Measurements from ENCODE around the gene NR2F6. TPM values are rescaled to one million over a fixed set of nuclear protein-coding genes. Genes with fewer than 3 reads are reported as not detected.
"Not testable (repeated sequence)": the region's sequence is repeated elsewhere in the genome, so short reads cannot be mapped to it uniquely, and the experiment has no call there.

NR2F6 gene
- total RNA-seq, 2 donors from 2014 or later = 151 to 181 TPM

GRCh38 chr19:17200408-17201079 is 45.2 kb downstream of the NR2F6 start:
- DNase-seq = no peak
- ATAC-seq = no peak
- intact Hi-C loops (cut with DNase I, micrococcal nuclease) = loop anchor here in 1 of 2 donors (10.0 kb wide), 1 partner anchor 84 kb away; the partner anchor contains the start of gene ANKLE1

DNA sequence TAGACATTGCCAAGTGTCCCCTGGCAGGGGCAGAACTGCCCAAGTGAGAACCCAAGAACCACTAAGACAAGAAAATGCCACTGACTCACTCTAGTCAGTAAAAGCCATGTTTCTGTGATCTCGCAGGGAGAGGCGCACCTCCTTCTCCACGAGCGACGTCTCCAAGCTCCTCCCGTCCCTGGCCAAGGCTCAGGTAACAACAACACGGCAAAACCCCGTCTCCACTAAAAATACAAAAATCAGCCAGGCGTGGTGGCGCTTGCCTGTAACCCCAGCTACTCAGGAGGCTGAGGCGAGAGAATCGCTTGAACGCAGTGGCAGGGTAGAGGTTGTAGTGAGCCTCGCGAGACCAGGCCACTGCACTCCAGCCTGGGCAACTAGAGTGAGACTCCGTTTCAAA is 48.1 kb downstream of the NR2F6 start:
- ATAC-seq = no peak
- no peak for DNase-seq
- intact Hi-C loops (cut with DNase I, micrococcal nuclease) = no loop called here

DNA sequence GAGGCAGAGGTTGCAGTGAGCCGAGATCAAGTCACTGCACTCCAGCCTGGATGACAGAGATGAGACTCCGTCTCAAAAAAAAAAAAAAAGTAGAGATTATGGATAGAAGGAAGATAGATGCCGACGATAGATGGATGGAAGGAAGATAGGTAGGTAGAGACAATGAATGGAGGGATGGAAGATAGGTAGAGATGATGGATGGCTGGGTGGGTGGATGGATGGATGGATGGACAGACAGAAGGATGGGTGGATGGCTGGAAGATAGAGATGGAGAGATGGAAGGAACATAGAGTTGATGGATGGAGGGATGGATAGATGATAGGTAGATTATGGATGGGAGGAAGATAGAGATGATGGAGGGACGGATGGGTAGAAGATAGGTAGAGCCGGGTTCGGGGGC is 49.1 kb downstream of the NR2F6 start:
- no peak for DNase-seq
- intact Hi-C loops (cut with DNase I, micrococcal nuclease) = no loop called here
- ATAC-seq = no peak

- DNase-seq (no peak), ATAC-seq (no peak)
- intact Hi-C loops (cut with DNase I, micrococcal nuclease) = no loop called here
Observed at GRCh38 chr19:17195106-17195505, 50.6 kb downstream of the NR2F6 start.

DNA sequence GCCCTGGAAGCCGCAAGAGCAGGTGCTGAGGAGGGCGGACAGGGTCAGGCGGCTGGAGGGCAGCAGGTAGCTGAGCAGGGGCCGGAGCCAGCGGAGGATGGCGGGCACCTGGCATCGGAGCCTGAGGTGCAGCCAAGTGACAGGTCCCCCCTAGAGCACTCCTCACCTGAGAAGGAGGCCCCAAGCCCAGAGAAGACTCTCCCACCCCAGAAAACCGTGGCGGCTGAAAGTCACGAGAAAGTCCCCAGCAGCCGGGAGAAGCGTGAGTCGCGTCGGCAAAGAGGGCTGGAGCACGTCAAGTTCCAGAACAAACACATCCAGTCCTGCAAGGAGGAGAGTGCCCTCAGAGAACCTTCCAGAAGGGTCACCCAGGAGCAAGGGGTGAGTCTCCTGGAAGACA is 51.1 kb downstream of the NR2F6 start:
- intact Hi-C loops (cut with DNase I, micrococcal nuclease) = no loop called here

DNA sequence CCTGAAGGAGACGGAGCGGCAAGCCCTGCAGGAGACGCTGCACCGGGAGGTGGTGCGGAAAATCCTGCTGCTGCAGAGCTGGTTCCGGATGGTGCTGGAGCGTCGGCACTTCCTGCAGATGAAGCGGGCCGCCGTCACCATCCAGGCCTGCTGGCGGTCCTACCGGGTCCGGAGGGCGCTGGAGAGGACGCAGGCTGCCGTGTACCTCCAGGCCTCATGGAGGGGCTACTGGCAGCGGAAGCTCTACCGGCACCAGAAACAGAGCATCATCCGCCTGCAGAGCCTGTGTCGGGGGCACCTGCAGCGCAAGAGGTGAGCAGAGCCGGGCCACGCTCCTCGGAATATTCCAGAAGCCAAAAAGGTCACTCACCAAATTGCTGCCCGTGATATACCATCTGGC is 53.0 kb downstream of the NR2F6 start:
- DNase-seq (no peak), ATAC-seq (no peak)
- intact Hi-C loops (cut with DNase I, micrococcal nuclease) = no loop called here

More for the DNA sequence above, 51.1 kb downstream of the NR2F6 start:
- no peak for DNase-seq
- no peak for ATAC-seq

GRCh38 chr19:17191736-17192135 is 54.0 kb downstream of the NR2F6 start:
- DNase-seq; intact Hi-C loops (cut with DNase I, micrococcal nuclease); ATAC-seq: not testable (repeated sequence)

- ATAC-seq (no peak), DNase-seq (no peak)
- intact Hi-C loops (cut with DNase I, micrococcal nuclease) = no loop called here
Observed at GRCh38 chr19:17185590-17185989, 60.1 kb downstream of the NR2F6 start.

- intact Hi-C loops (cut with DNase I, micrococcal nuclease) = no loop called here
- DNase-seq (peak in 1 of 2 donors; percentile 26), ATAC-seq (peak; percentile 54)
Observed at GRCh38 chr19:17184371-17184841, 61.3 kb downstream of the NR2F6 start.

GRCh38 chr19:17183858-17184321 is 61.8 kb downstream of the NR2F6 start:
- no peak for DNase-seq
- peak; percentile 24 for ATAC-seq
- intact Hi-C loops (cut with DNase I, micrococcal nuclease) = no loop called here

- ATAC-seq (peak; percentile 18), DNase-seq (peak in 1 of 2 donors; percentile 23)
- intact Hi-C loops (cut with DNase I, micrococcal nuclease) = no loop called here
Observed at GRCh38 chr19:17183271-17183761, 62.4 kb downstream of the NR2F6 start.

Other genes with a start within 250 kb of the NR2F6 start
- 1 to 10 TPM; 2.3 to 3.4 TPM for gene CPAMD8, start 219.1 kb downstream of the NR2F6 start, total RNA-seq
- 10 to 100 TPM; 10.7 to 14.1 TPM for gene HAUS8, start 170.5 kb downstream of the NR2F6 start, total RNA-seq
- 10 to 100 TPM; 69.9 to 82.2 TPM for gene MYO9B, start 170.1 kb downstream of the NR2F6 start, total RNA-seq
- 10 to 100 TPM; 22.0 to 25.6 TPM for gene USE1, start 30.6 kb downstream of the NR2F6 start, total RNA-seq
- gene OCEL1, start 19.7 kb downstream of the NR2F6 start, total RNA-seq = 10 to 100 TPM; 44.7 to 64.5 TPM
- gene USHBP1, start 18.8 kb upstream of the NR2F6 start, total RNA-seq = 1 to 10 TPM in 1 of 2 donors, under 1 TPM in 1; 0.67 to 2.3 TPM
- 10 to 100 TPM; 63.5 to 70.3 TPM for gene BABAM1, start 21.5 kb upstream of the NR2F6 start, total RNA-seq
- gene ANKLE1, start 36.0 kb upstream of the NR2F6 start, total RNA-seq = under 1 TPM; 0.22 to 0.67 TPM
- 1 to 10 TPM; 5.6 to 6.0 TPM for gene ABHD8, start 57.5 kb upstream of the NR2F6 start, total RNA-seq
- 100 to 1,000 TPM; 142 to 165 TPM for gene MRPL34, start 60.0 kb upstream of the NR2F6 start, total RNA-seq
- 10 to 100 TPM; 47.7 to 49.2 TPM for gene DDA1, start 63.6 kb upstream of the NR2F6 start, total RNA-seq
- gene ANO8, start 88.9 kb upstream of the NR2F6 start, total RNA-seq = 10 to 100 TPM in 1 of 2 donors, 1 to 10 TPM in 1; 8.4 to 10.8 TPM
- gene GTPBP3, start 91.6 kb upstream of the NR2F6 start, total RNA-seq = 10 to 100 TPM; 17.8 to 21.9 TPM
- 10 to 100 TPM; 38.2 to 42.1 TPM for gene PLVAP, start 131.4 kb upstream of the NR2F6 start, total RNA-seq
- gene CCDC194, start 148.3 kb upstream of the NR2F6 start, total RNA-seq = under 1 TPM; 0.40 to 0.50 TPM
- gene BST2, start 159.7 kb upstream of the NR2F6 start, total RNA-seq = 10 to 100 TPM; 14.8 to 27.5 TPM
- gene MVB12A, start 174.1 kb upstream of the NR2F6 start, total RNA-seq = 10 to 100 TPM; 54.4 to 60.7 TPM
- gene TMEM221, start 202.7 kb upstream of the NR2F6 start, total RNA-seq = under 1 TPM in 1 of 2 donors, not detected in 1; 0.18 TPM
- not detected for gene NXNL1, start 215.0 kb upstream of the NR2F6 start, total RNA-seq
- gene SLC27A1, start 224.6 kb upstream of the NR2F6 start, total RNA-seq = 1 to 10 TPM; 4.8 to 7.1 TPM